Breast epithelium (tissue), 4 donors: ENCODE results near the gene TMED5. TPM values are rescaled to one million over a fixed set of nuclear protein-coding genes. Genes with fewer than 3 reads are reported as not detected.

ENCODE experiments used
- DNase-seq, 2 donors: peaks; one replicate each; pipeline ENCODE4 v3.0.0-alpha.2; 2019; ENCODE audit warnings: low spot score in 2 of 2
- H3K27ac ChIP-seq, 2 donors: fragments of 200-600 bp; sonication (generic) in 1 of 2; one replicate each; pipeline ENCODE4 v1.5.1; 2016 to 2019; ENCODE audit warnings: mild to moderate bottlenecking in 1 of 2
- H3K27me3 ChIP-seq, 2 donors: fragments of 200-600 bp; sonication (generic) in 1 of 2; one replicate each; pipeline versions ENCODE4 v1.5.1 to v1.6.0; 2017 to 2019; ENCODE audit warnings: control low read depth in 1 of 2, mild to moderate bottlenecking in 1 of 2
- H3K36me3 ChIP-seq: fragments of 200-600 bp; one replicate; pipeline ENCODE4 v1.5.1; 2019
- H3K4me1 ChIP-seq, 2 donors: fragments of 200-600 bp; sonication (generic); one replicate each; pipeline ENCODE4 v1.5.1; 2016 to 2019; ENCODE audit warnings: control low read depth in 1 of 2
- H3K4me3 ChIP-seq, 3 donors: fragments of 200-600 bp; sonication (generic); 1 replicate in 2 of 3; 2 replicates in 1 of 3; pipeline ENCODE4 v1.5.1; 2016 to 2019; ENCODE audit warnings: mild to moderate bottlenecking in 3 of 3, moderate library complexity in 2 of 3
- H3K9me3 ChIP-seq, 2 donors: fragments of 200-600 bp; sonication (generic) in 1 of 2; one replicate each; pipeline ENCODE4 v1.5.1; 2016 to 2019; ENCODE audit warnings: control low read depth in 1 of 2
- POLR2A ChIP-seq: fragments of 450-650 bp; IDR thresholded peaks from one replicate; pipeline ENCODE4 v1.6.1; 2016; ENCODE audit warnings: antibody characterized with exemption, mild to moderate bottlenecking, moderate library complexity
- POLR2AphosphoS5 ChIP-seq, 3 donors: sonication (generic); formaldehyde crosslinking; IDR thresholded peaks; one replicate each; pipeline ENCODE4 v1.6.1; 2017; ENCODE audit warnings: antibody characterized with exemption in 3 of 3
- intact Hi-C: fragments of 100-400 bp; cut with DNase I; formaldehyde crosslinking; loops from one replicate; pipeline ENCODE4 v1.15.1; 2023; ENCODE audit warnings: low total_unique reads
- total RNA-seq, 3 donors: library from RNA; depleted of rRNA; stranded (reverse); fragments of >200 nt; gene quantifications; one replicate each; pipeline ENCODE4 v1.1.0, GENCODE V29; 2016
- TF ChIP-seq, protein P1 (sequence below), 3 donors: fragments of 450-650 bp; IDR thresholded peaks; one replicate each; pipeline ENCODE4 v1.5.1; 2016 to 2017; ENCODE audit warnings: antibody characterized with exemption in 3 of 3, mild to moderate bottlenecking in 3 of 3, moderate library complexity in 3 of 3

TMED5 gene
- total RNA-seq, 3 donors from 2014 or later = 89.1 to 98.3 (median 97.0) TPM

DNA sequence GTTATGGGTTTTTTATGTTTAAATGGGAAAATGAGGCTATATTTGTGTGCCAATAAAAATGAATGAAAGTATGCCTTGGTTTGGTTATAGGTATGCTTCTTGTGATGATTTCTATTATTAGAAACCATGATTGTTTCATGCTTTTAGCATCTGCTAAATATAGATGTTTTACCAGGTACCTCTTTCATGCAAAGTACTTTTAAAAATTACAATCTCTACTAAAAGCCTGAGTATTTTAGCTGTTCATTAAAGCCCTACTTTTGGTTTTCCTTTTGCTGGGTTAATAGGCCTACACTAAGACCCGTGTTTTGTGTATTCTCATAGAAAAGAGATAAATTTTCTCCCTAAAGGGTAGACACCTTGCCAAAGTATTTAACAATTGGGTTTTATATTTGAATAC is 69.1 kb downstream of the TMED5 start:
- TF ChIP-seq, protein P1, sequence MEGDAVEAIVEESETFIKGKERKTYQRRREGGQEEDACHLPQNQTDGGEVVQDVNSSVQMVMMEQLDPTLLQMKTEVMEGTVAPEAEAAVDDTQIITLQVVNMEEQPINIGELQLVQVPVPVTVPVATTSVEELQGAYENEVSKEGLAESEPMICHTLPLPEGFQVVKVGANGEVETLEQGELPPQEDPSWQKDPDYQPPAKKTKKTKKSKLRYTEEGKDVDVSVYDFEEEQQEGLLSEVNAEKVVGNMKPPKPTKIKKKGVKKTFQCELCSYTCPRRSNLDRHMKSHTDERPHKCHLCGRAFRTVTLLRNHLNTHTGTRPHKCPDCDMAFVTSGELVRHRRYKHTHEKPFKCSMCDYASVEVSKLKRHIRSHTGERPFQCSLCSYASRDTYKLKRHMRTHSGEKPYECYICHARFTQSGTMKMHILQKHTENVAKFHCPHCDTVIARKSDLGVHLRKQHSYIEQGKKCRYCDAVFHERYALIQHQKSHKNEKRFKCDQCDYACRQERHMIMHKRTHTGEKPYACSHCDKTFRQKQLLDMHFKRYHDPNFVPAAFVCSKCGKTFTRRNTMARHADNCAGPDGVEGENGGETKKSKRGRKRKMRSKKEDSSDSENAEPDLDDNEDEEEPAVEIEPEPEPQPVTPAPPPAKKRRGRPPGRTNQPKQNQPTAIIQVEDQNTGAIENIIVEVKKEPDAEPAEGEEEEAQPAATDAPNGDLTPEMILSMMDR (IDR thresholded peaks at IDR 0.05) = no peak
- TF ChIP-seq POLR2A (no peak), POLR2AphosphoS5 (IDR thresholded peaks at IDR 0.05) (no peak)
- Histone ChIP-seq H3K27me3 (no peaks in the 10 kb centered on the region), H3K36me3 (no peaks in the 10 kb centered on the region), H3K4me3 (no peak overlapping the region), H3K27ac (no peak overlapping the region), H3K9me3 (no peaks in the 10 kb centered on the region), H3K4me1 (no peaks in the 10 kb centered on the region)
- no peak for DNase-seq
- intact Hi-C loops = no loop called here

DNA sequence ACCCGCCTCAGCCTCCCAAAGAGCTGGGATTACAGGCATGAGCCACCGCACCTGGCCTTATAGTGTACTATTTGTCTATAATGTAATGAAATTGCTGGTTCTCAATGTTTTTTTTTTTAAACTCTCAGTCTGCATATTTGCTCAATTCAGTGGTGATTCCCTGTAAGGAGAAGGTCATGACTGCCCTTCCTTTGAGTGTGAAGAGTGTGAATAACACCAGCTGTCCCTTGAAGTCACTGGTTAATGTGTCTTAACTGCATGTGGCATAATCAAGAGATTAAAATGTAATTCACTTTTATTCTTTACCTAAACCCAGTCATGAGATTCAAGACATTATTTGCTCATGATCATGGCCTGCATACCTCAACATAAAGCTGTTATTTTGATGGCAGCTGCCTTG is 70.6 kb downstream of the TMED5 start:
- H3K36me3 ChIP-seq = no peaks in the 10 kb centered on the region
- no peaks in the 10 kb centered on the region for H3K27me3 ChIP-seq
- H3K4me1 ChIP-seq = no peaks in the 10 kb centered on the region
- TF ChIP-seq POLR2A (no peak), POLR2AphosphoS5 (IDR thresholded peaks at IDR 0.05) (no peak)
- TF ChIP-seq, protein P1 (IDR thresholded peaks at IDR 0.05) = no peak
- DNase-seq = no peak
- no peak overlapping the region for H3K4me3 ChIP-seq
- intact Hi-C loops = no loop called here
- H3K9me3 ChIP-seq = no peaks in the 10 kb centered on the region
- no peak overlapping the region for H3K27ac ChIP-seq

DNA sequence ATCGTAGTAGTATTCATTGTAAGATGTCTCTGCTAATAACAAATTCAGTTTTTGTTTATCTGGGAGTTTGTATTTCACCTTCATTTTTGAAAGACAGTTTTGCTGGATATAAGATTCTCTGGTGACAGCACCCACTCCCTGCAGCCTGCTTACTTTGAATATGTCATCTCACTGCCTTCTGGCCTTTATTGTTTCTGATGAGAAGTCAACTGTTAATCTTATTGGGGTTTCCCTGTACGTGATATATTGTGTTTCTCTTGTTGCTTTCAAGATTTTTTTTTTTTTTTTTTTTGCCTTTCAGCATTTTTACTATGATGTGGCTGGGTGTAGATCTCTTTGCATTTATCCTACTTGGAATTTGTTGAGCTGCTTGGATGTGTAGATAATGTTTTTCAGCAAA is 71.9 kb downstream of the TMED5 start:
- no peak for DNase-seq
- Histone ChIP-seq H3K4me1 (no peaks in the 10 kb centered on the region), H3K27me3 (no peaks in the 10 kb centered on the region), H3K36me3 (no peaks in the 10 kb centered on the region), H3K27ac (no peak overlapping the region), H3K4me3 (no peak overlapping the region), H3K9me3 (no peaks in the 10 kb centered on the region)
- intact Hi-C loops = no loop called here
- TF ChIP-seq POLR2A = no peak
- TF ChIP-seq, protein P1 (IDR thresholded peaks at IDR 0.05) = no peak
- no peak for TF ChIP-seq POLR2AphosphoS5 (IDR thresholded peaks at IDR 0.05)

DNA sequence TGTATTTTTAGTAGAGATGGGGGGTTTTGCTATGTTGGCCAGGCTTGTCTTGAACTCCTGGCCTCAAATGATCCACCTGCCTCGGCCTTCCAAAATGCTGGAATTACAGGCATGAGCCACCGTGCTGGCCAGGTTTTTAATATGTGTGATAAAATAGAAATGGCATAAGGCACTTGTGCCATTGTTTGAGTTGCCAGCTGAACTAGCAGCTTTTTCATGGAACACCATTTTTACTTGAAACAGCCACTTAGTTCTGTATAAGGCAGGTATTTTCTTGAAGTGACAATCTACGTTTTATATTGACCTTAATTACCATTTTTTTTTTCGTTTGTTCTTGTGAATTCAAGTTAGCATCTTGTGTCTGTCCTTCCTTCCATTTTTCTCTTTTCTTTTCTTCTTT is 72.8 kb downstream of the TMED5 start:
- no peak for DNase-seq
- TF ChIP-seq POLR2AphosphoS5 (IDR thresholded peaks at IDR 0.05) = no peak
- no peak for TF ChIP-seq POLR2A
- TF ChIP-seq, protein P1 (IDR thresholded peaks at IDR 0.05) = no peak
- intact Hi-C loops = no loop called here

DNA sequence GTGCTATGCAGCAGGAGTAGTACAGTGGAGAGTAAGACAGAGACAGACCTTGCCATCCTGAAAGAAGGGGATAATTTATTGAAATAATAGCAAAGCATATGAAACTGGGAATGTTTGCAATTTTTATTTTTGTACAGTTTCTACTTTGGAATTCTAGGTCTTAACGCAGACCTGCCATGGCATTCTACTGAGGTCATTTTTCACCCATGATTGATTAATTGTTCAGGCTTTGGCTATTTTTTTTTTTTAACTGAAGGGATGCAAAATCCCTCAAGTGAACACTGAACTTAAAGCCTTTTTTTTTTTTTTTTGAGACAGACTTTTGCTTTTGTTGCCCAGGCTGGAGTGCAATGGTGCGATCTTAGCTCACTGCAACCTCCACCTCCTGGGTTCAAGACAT is 74.0 kb downstream of the TMED5 start:
- Histone ChIP-seq H3K4me3 (no peak overlapping the region), H3K9me3 (no peaks in the 10 kb centered on the region), H3K4me1 (no peaks in the 10 kb centered on the region), H3K27ac (no peak overlapping the region), H3K36me3 (no peaks in the 10 kb centered on the region), H3K27me3 (no peaks in the 10 kb centered on the region)
- intact Hi-C loops = no loop called here
- no peak for DNase-seq
- TF ChIP-seq POLR2AphosphoS5 (IDR thresholded peaks at IDR 0.05) = no peak
- TF ChIP-seq, protein P1 (IDR thresholded peaks at IDR 0.05) = no peak
- TF ChIP-seq POLR2A = no peak

More for the DNA sequence above, 72.8 kb downstream of the TMED5 start:
- no peaks in the 10 kb centered on the region for H3K4me1 ChIP-seq
- H3K27ac ChIP-seq = no peak overlapping the region
- no peaks in the 10 kb centered on the region for H3K9me3 ChIP-seq
- no peaks in the 10 kb centered on the region for H3K27me3 ChIP-seq
- H3K36me3 ChIP-seq = no peaks in the 10 kb centered on the region
- H3K4me3 ChIP-seq = no peak overlapping the region
